Loucy (cell line): ENCODE results near the gene ZNF83.
"Not testable (repeated sequence)": the region's sequence is repeated elsewhere in the genome, so short reads cannot be mapped to it uniquely, and the experiment has no call there.

Experiments
- H2AFZ ChIP-seq: fragments of 200-600 bp; sonication (generic); 2 replicates; pipeline ENCODE4 v1.6.0; 2016; ENCODE audit warnings: antibody characterized with exemption, mild to moderate bottlenecking, low read length, moderate library complexity
- H3F3A ChIP-seq: fragments of 200-600 bp; 2 replicates; pipeline ENCODE4 v1.6.0; 2016; ENCODE audit warnings: antibody characterized with exemption, low read depth, mild to moderate bottlenecking
- H3K27me3 ChIP-seq: fragments of 200-600 bp; sonication (generic); 2 replicates; pipeline ENCODE4 v1.6.1; 2014; ENCODE audit warnings: low read length, mild to moderate bottlenecking; ENCODE audit not compliant: insufficient read depth, poor library complexity, severe bottlenecking
- H3K36me3 ChIP-seq: fragments of 200-600 bp; sonication (generic); 2 replicates; pipeline ENCODE4 v1.6.1; 2016; ENCODE audit warnings: low read length; ENCODE audit not compliant: insufficient read depth
- H3K4me1 ChIP-seq: fragments of 200-600 bp; sonication (generic); 2 replicates; pipeline ENCODE4 v1.5.1; 2014; ENCODE audit warnings: low read length, mild to moderate bottlenecking; ENCODE audit not compliant: insufficient read depth, poor library complexity, severe bottlenecking
- H3K4me2 ChIP-seq: fragments of 200-600 bp; sonication (generic); 2 replicates; pipeline ENCODE4 v1.6.0; 2014; ENCODE audit warnings: antibody characterized with exemption, low read length, low read depth, mild to moderate bottlenecking; ENCODE audit not compliant: poor library complexity, severe bottlenecking
- H3K4me3 ChIP-seq: fragments of 200-600 bp; sonication (generic); 2 replicates; pipeline ENCODE4 v1.5.1; 2014; ENCODE audit warnings: low read length, mild to moderate bottlenecking, mixed read lengths; ENCODE audit not compliant: poor library complexity, severe bottlenecking
- H3K79me2 ChIP-seq: fragments of 200-600 bp; sonication (generic); 2 replicates; pipeline ENCODE4 v1.6.1; 2014; ENCODE audit warnings: low read length; ENCODE audit not compliant: insufficient read depth
- H3K9ac ChIP-seq: fragments of 200-600 bp; sonication (generic); 2 replicates; pipeline ENCODE4 v1.6.0; 2014; ENCODE audit warnings: mild to moderate bottlenecking, low read depth, low read length, moderate library complexity; ENCODE audit not compliant: poor library complexity, severe bottlenecking
- H3K9me2 ChIP-seq: fragments of 200-600 bp; sonication (generic); replicated peaks from 2 replicates; pipeline ENCODE4 v1.6.1; 2016; ENCODE audit warnings: low read depth, low read length, mixed read lengths
- H3K9me3 ChIP-seq: fragments of 200-600 bp; sonication (generic); 2 replicates; pipeline ENCODE4 v1.6.1; 2014; ENCODE audit warnings: mild to moderate bottlenecking, antibody characterized with exemption, low read length, low read depth; ENCODE audit not compliant: insufficient read depth
- H4K20me1 ChIP-seq: fragments of 200-600 bp; sonication (generic); 2 replicates; pipeline ENCODE4 v1.6.0; 2014; ENCODE audit warnings: antibody characterized with exemption, low read length, mild to moderate bottlenecking; ENCODE audit not compliant: insufficient read depth, poor library complexity, severe bottlenecking
- EZH2phosphoT487 ChIP-seq: fragments of 200-600 bp; IDR thresholded peaks from 2 replicates; pipeline ENCODE4 v1.6.1; 2018; ENCODE audit warnings: antibody characterized with exemption, mild to moderate bottlenecking, moderate library complexity, borderline replicate concordance
- TF ChIP-seq, protein P1 (sequence below): fragments of 200-600 bp; sonication (generic); conservative IDR thresholded peaks from 2 replicates; pipeline ENCODE4 v1.5.1; 2014; ENCODE audit warnings: mild to moderate bottlenecking, antibody characterized with exemption, low read length

ZNF83 gene

GRCh38 chr19:52584736-52585440 lies 53.3 kb downstream of the ZNF83 start:
- Histone ChIP-seq H3K27me3 (no peaks in the 10 kb centered on the region), H2AFZ (no peak overlapping the region), H3K9me2 (no peaks in the 10 kb centered on the region), H3K9me3 (no peaks in the 10 kb centered on the region), H3K4me2 (no peak overlapping the region), H3K4me1 (no peaks in the 10 kb centered on the region), H3K79me2 (no peaks in the 10 kb centered on the region; the same call in 1 of the 2 replicates), H3K4me3 (no peak overlapping the region), H4K20me1 (no peaks in the 10 kb centered on the region), H3K36me3 (peaks cover 35% of the 10 kb centered on the region), H3K9ac (no peak overlapping the region), H3F3A (no peaks in the 10 kb centered on the region)
- TF ChIP-seq, protein P1, sequence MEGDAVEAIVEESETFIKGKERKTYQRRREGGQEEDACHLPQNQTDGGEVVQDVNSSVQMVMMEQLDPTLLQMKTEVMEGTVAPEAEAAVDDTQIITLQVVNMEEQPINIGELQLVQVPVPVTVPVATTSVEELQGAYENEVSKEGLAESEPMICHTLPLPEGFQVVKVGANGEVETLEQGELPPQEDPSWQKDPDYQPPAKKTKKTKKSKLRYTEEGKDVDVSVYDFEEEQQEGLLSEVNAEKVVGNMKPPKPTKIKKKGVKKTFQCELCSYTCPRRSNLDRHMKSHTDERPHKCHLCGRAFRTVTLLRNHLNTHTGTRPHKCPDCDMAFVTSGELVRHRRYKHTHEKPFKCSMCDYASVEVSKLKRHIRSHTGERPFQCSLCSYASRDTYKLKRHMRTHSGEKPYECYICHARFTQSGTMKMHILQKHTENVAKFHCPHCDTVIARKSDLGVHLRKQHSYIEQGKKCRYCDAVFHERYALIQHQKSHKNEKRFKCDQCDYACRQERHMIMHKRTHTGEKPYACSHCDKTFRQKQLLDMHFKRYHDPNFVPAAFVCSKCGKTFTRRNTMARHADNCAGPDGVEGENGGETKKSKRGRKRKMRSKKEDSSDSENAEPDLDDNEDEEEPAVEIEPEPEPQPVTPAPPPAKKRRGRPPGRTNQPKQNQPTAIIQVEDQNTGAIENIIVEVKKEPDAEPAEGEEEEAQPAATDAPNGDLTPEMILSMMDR: no peak
- TF ChIP-seq EZH2phosphoT487: no peak

DNA sequence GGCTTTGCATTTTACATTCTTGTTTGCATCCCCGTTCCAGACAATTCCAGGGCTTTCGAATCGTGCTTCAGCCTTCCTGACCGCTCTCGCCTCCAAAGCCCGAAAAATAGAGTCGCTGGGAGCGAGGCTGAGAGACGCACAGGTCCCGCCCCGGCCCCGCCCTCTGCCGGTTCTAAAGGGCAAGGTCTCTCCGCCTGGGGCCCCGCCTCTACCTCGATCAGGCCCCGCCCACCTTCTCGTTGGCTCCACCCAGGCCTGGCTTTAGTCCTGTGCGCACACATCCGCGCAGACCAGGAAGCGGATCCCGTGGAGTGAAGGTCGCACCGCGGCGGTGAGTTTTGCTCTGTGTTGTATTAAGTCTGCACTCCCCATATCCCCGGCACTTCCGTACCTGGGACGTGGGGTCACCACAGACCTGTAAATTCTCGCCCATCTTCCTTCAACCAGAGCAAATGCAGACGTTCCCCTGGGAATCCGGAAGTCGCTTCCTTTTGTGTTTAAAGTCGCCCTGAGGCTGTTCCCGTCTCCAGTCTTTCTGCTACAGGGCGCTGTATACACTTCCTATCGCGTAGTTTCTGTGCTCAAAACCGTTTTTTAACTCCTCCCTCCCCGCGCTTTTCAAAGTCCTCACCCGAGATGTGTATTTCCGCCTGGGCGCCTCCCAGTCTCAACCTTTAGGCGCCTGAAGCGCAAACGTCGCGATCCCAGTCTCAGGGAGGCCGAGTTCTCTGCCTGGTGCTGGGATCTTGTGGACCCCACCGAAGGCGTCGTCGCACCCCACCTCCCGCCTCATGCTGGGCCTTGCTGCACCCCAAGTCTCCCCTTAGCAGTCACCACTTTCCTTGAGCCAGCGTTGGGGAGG lies 67.9 kb downstream of the ZNF83 start, which contains the start of gene ZNF701:
Gene ZNF701 (plus strand): TSS at position 288 of the 862 bp plus-strand sequence. CDS start 3,861 bp downstream, outside the sequence.
- Histone ChIP-seq H3K9ac (peak within 1 kb of the TSS; percentile 88), H3K79me2 (peaks cover 25% of the 10 kb centered on the region), H2AFZ (peak within 1 kb of the TSS; percentile 80), H3F3A (no peaks in the 10 kb centered on the region), H3K4me2 (peak within 1 kb of the TSS; percentile 89), H3K9me3 (no peaks in the 10 kb centered on the region), H4K20me1 (peaks cover 4% of the 10 kb centered on the region), H3K9me2 (no peaks in the 10 kb centered on the region), H3K4me1 (peaks cover 9% of the 10 kb centered on the region), H3K4me3 (peak within 1 kb of the TSS; percentile 83), H3K36me3 (peaks cover 8% of the 10 kb centered on the region; the same call in 1 of the 2 replicates), H3K27me3 (no peaks in the 10 kb centered on the region)
- TF ChIP-seq EZH2phosphoT487: no peak
- TF ChIP-seq, protein P1: no peak

GRCh38 chr19:52569638-52569999 lies 68.5 kb downstream of the ZNF83 start:
- not testable (repeated sequence) for H3K4me1 ChIP-seq, H3K27me3 ChIP-seq, H3F3A ChIP-seq, H4K20me1 ChIP-seq, H3K9me3 ChIP-seq, H3K9me2 ChIP-seq, H3K36me3 ChIP-seq
- Histone ChIP-seq H3K79me2 (peaks cover 25% of the 10 kb centered on the region), H3K4me2 (peak overlapping the region; percentile 89), H3K4me3 (peak overlapping the region; percentile 83), H3K9ac (peak overlapping the region; percentile 88), H2AFZ (peak overlapping the region; percentile 80)
